HepG2 (cell line): Measurements from ENCODE around the gene TMEM98. TPM values are rescaled to one million over a fixed set of nuclear protein-coding genes. Genes with fewer than 3 reads are reported as not detected.

Experiments used
- ARID5B ChIP-seq: IDR thresholded peaks from 2 replicates; pipeline ENCODE4 v1.4.0; 2020; ENCODE audit warnings: mild to moderate bottlenecking, missing genetic modification reagents
- KIAA2018 ChIP-seq: sonication (generic); formaldehyde crosslinking; IDR thresholded peaks from 2 replicates; pipeline ENCODE4 v1.5.0; 2020; ENCODE audit warnings: mild to moderate bottlenecking, missing genetic modification reagents, borderline replicate concordance
- NFIC ChIP-seq: IDR thresholded peaks from 2 replicates; pipeline ENCODE4 v1.6.1; 2012; ENCODE audit warnings: mild to moderate bottlenecking, low read length, inconsistent platforms
- POLR2AphosphoS2 ChIP-seq: IDR thresholded peaks from 2 replicates; pipeline ENCODE4 v1.6.1; 2011; ENCODE audit warnings: low read depth, low read length, improper control_type of control experiment
- TFDP1 ChIP-seq: IDR thresholded peaks from 2 replicates; pipeline ENCODE4 v1.6.1; 2016; ENCODE audit warnings: missing compliant biosample characterization, missing genetic modification reagents, borderline replicate concordance
- TRAFD1 ChIP-seq: sonication (generic); formaldehyde crosslinking; IDR thresholded peaks from 2 replicates; pipeline ENCODE4 v1.5.1; 2020; ENCODE audit warnings: missing genetic modification reagents, mild to moderate bottlenecking, borderline replicate concordance
- ZHX1 ChIP-seq: sonication (generic); formaldehyde crosslinking; IDR thresholded peaks from 2 replicates; pipeline ENCODE4 v1.8.1; 2022; ENCODE audit warnings: low read depth, mild to moderate bottlenecking, missing genetic modification reagents
- ZNF567 ChIP-seq: sonication (generic); formaldehyde crosslinking; IDR thresholded peaks from 2 replicates; pipeline ENCODE4 v1.8.1; 2023; ENCODE audit warnings: mild to moderate bottlenecking, missing genetic modification reagents, borderline replicate concordance
- ZNF713 ChIP-seq: sonication (generic); formaldehyde crosslinking; IDR thresholded peaks from 2 replicates; pipeline ENCODE4 v1.4.0; 2020; ENCODE audit warnings: mild to moderate bottlenecking, missing genetic modification reagents
- ZSCAN25 ChIP-seq: sonication (generic); formaldehyde crosslinking; IDR thresholded peaks from 2 replicates; pipeline ENCODE4 v1.8.0; 2022; ENCODE audit warnings: mild to moderate bottlenecking, missing genetic modification reagents
- polyA plus RNA-seq, 8 experiments: library from polyadenylated mRNA; depleted of rRNA in 3 of 8; stranded (reverse) in 7 of 8; unstranded in 1 of 8; fragments of >200 nt; fragmentation: Illumina TruSeq in 4 of 8; extraction: Trizol in 4 of 8; gene quantifications; 2 replicates each; pipeline versions ENCODE4 v1.2.1 to v1.2.3, GENCODE V29; 2011 to 2016; ENCODE audit warnings: low read depth in 4 of 8, missing spikeins in 1 of 8, mixed read lengths in 1 of 8; ENCODE audit not compliant: insufficient read depth in 1 of 8
- total RNA-seq, 5 experiments: library from RNA; depleted of rRNA; stranded (reverse); fragments of >200 nt; fragmentation: Illumina TruSeq; extraction: Trizol; gene quantifications; 2 replicates each; pipeline ENCODE4 v1.2.3, GENCODE V29; 2016; ENCODE audit warnings: low read depth in 1 of 5

The TMEM98 gene
- total and polyA plus RNA-seq, 2 of the 13 experiments (the other 11 are each of a cell fraction or from before 2014, with no cell fraction given), result 103 to 175 TPM

- no peak for TF ChIP-seq ZSCAN25 (CRISPR knock-in tag)
- 0 out of 2 replicates have a peak, but pooled peaks have one; percentile 24 for TF ChIP-seq ZNF567
- 0 out of 2 replicates have a peak, but pooled peaks have one; percentile 40 for TF ChIP-seq TFDP1 (CRISPR knock-in tag)
- TF ChIP-seq POLR2AphosphoS2, result no peak
- TF ChIP-seq ZNF713, result peak; percentile 59; the same call in 1 of the 2 replicates
- peak; percentile 70; the same call in 1 of the 2 replicates for TF ChIP-seq ARID5B (CRISPR knock-in tag)
- no peak for TF ChIP-seq KIAA2018 (CRISPR knock-in tag)
- TF ChIP-seq NFIC, result no peak
- TF ChIP-seq ZHX1, result 0 out of 2 replicates have a peak, but pooled peaks have one; percentile 29
- no peak for TF ChIP-seq TRAFD1
Observed at GRCh38 chr17:32927201-32927723, 691 bp upstream of the TMEM98 start (continued).
